GM23338 (cell line): ENCODE results near the gene NUMB. TPM values are rescaled to one million over a fixed set of nuclear protein-coding genes. Genes with fewer than 3 reads are reported as not detected.
"Not testable (repeated sequence)": the region's sequence is repeated elsewhere in the genome, so short reads cannot be mapped to it uniquely, and the experiment has no call there.

Experiments used
- ATAC-seq: fragments of 200-7000 bp; cut with Tn5 transposase; 3 replicates; pipeline ENCODE4 v1.9.1; 2020
- DNase-seq: peaks from one replicate; pipeline ENCODE4 v3.0.0-alpha.2; 2015; ENCODE audit warnings: low spot score
- H2AFZ ChIP-seq: fragments of 200-600 bp; sonication (generic); 2 replicates; pipeline ENCODE4 v1.8.0; 2016; ENCODE audit warnings: antibody characterized with exemption, mild to moderate bottlenecking, moderate library complexity
- H3F3A ChIP-seq: fragments of 200-600 bp; sonication (generic); replicated peaks from 2 replicates; pipeline ENCODE4 v1.8.0; 2017; ENCODE audit warnings: antibody characterized with exemption, mixed run types, low read depth
- H3K27ac ChIP-seq: fragments of 200-600 bp; sonication (generic); 2 replicates; pipeline ENCODE4 v1.6.1; 2016; ENCODE audit warnings: low read depth
- H3K27me3 ChIP-seq: fragments of 200-600 bp; sonication (generic); 2 replicates; pipeline ENCODE4 v1.8.0; 2016; ENCODE audit warnings: mild to moderate bottlenecking, mixed run types, moderate library complexity; ENCODE audit not compliant: insufficient read depth
- H3K36me3 ChIP-seq: fragments of 200-600 bp; sonication (generic); 2 replicates; pipeline ENCODE4 v1.8.0; 2016; ENCODE audit warnings: mild to moderate bottlenecking; ENCODE audit not compliant: insufficient read depth
- H3K4me1 ChIP-seq: fragments of 200-600 bp; sonication (generic); 2 replicates; pipeline ENCODE4 v1.8.0; 2016; ENCODE audit warnings: mild to moderate bottlenecking, moderate library complexity; ENCODE audit not compliant: insufficient read depth
- H3K4me2 ChIP-seq: fragments of 200-600 bp; sonication (generic); 2 replicates; pipeline ENCODE4 v1.7.1; 2017; ENCODE audit warnings: mixed run types
- H3K4me3 ChIP-seq: fragments of 200-600 bp; sonication (generic); 2 replicates; pipeline ENCODE4 v1.6.1; 2016; ENCODE audit warnings: mixed run types
- H3K79me2 ChIP-seq: fragments of 200-600 bp; sonication (generic); replicated peaks from 2 replicates; pipeline ENCODE4 v1.8.0; 2017; ENCODE audit warnings: mild to moderate bottlenecking; ENCODE audit not compliant: insufficient read depth
- H3K9me2 ChIP-seq: fragments of 200-600 bp; sonication (generic); 2 replicates; pipeline ENCODE4 v1.8.0; 2017; ENCODE audit not compliant: insufficient read depth
- H4K20me1 ChIP-seq: fragments of 200-600 bp; sonication (generic); replicated peaks from 2 replicates; pipeline ENCODE4 v1.8.0; 2017; ENCODE audit warnings: mild to moderate bottlenecking; ENCODE audit not compliant: insufficient read depth
- H3K27ac Mint-ChIP-seq: 2 replicates; pipeline ENCODE4 v1.8.0; 2020; ENCODE audit warnings: inconsistent platforms, mild to moderate bottlenecking, moderate library complexity, mixed read lengths
- H3K27me3 Mint-ChIP-seq: 3 replicates; pipeline ENCODE4 v1.8.0; 2022; ENCODE audit warnings: low read depth, mild to moderate bottlenecking, moderate library complexity, mixed read lengths, inconsistent platforms; ENCODE audit not compliant: insufficient read depth, poor library complexity
- H3K36me3 Mint-ChIP-seq: 3 replicates; pipeline ENCODE4 v1.8.0; 2021; ENCODE audit warnings: low read depth, mild to moderate bottlenecking, inconsistent platforms, moderate library complexity, mixed read lengths
- H3K4me1 Mint-ChIP-seq: 3 replicates; pipeline ENCODE4 v1.8.0; 2020; ENCODE audit warnings: mild to moderate bottlenecking, inconsistent platforms, mixed read lengths
- H3K4me3 Mint-ChIP-seq: 3 replicates; pipeline ENCODE4 v1.8.0; 2021; ENCODE audit warnings: moderate library complexity, mild to moderate bottlenecking, inconsistent platforms, mixed read lengths
- H3K9me3 Mint-ChIP-seq: 3 replicates; pipeline ENCODE4 v1.8.0; 2020; ENCODE audit warnings: moderate library complexity, mild to moderate bottlenecking, inconsistent platforms, mixed read lengths
- ETS1 ChIP-seq: IDR thresholded peaks from 2 replicates; pipeline ENCODE4 v1.6.1; 2016; ENCODE audit warnings: antibody characterized with exemption
- EZH2 ChIP-seq: fragments of 200-600 bp; sonication (generic); IDR thresholded peaks from one replicate; pipeline ENCODE4 v1.8.0; 2017; ENCODE audit warnings: antibody characterized with exemption, mild to moderate bottlenecking, low read depth; ENCODE audit not compliant: unreplicated experiment
- JUNB ChIP-seq: IDR thresholded peaks from one replicate; pipeline ENCODE4 v1.6.1; 2016; ENCODE audit warnings: antibody characterized with exemption; ENCODE audit not compliant: unreplicated experiment
- STAT1 ChIP-seq: IDR thresholded peaks from one replicate; pipeline ENCODE4 v1.6.1; 2016; ENCODE audit warnings: antibody characterized with exemption; ENCODE audit not compliant: unreplicated experiment
- ZNF331 ChIP-seq: fragments of 250-450 bp; sonication (Bioruptor Pico); IDR thresholded peaks from 2 replicates; pipeline ENCODE4 v1.5.0; 2020; ENCODE audit warnings: low read depth, mild to moderate bottlenecking, moderate library complexity
- polyA plus RNA-seq: library from polyadenylated mRNA; unstranded; fragments of >200 nt; fragmentation: Nextera tagmentation; extraction: Ambion mirVana; gene quantifications from 2 replicates; pipeline ENCODE4 v1.2.1, GENCODE V29; 2016
- total RNA-seq: library from RNA; depleted of rRNA; stranded (reverse); fragments of >200 nt; shearing (Covaris generic); gene quantifications from 2 replicates; pipeline ENCODE4 v1.2.3, GENCODE V29; 2014

Gene NUMB
- total and polyA plus RNA-seq, 2 experiments from 2014 or later: 32.1 to 36.7 TPM

- no peaks in the 10 kb centered on the region for H3K27me3 ChIP-seq
- peaks cover 18% of the 10 kb centered on the region for H3K4me1 ChIP-seq
- peak; percentile 97 for ATAC-seq
- no peaks in the 10 kb centered on the region for H3K9me2 ChIP-seq
- H4K20me1 ChIP-seq: peaks cover 14% of the 10 kb centered on the region; the same call in 1 of the 2 replicates
- H2AFZ ChIP-seq: no peak overlapping the region
- peak; percentile 44 for DNase-seq
- no peaks in the 10 kb centered on the region; the same call in 2 of the 3 replicates for H3K36me3 Mint-ChIP-seq
- H3K79me2 ChIP-seq: no peaks in the 10 kb centered on the region; the same call in 1 of the 2 replicates
- H3K27ac ChIP-seq: no peak overlapping the region
- no peak overlapping the region for H3K27ac Mint-ChIP-seq
- peaks cover 2% of the 10 kb centered on the region for H3K27me3 Mint-ChIP-seq
- H3K4me2 ChIP-seq: 0 out of 2 replicates have a peak overlapping the region, but pooled peaks have one; percentile 42
- no peak for TF ChIP-seq JUNB
- TF ChIP-seq ZNF331 (CRISPR knock-in tag): no peak
- TF ChIP-seq ETS1: no peak
- TF ChIP-seq STAT1: no peak
- no peak for TF ChIP-seq EZH2
- H3K4me1 Mint-ChIP-seq: peaks cover 12% of the 10 kb centered on the region
- H3K4me3 Mint-ChIP-seq: no peak overlapping the region
- no peaks in the 10 kb centered on the region for H3F3A ChIP-seq
- no peaks in the 10 kb centered on the region for H3K9me3 Mint-ChIP-seq
- no peak overlapping the region for H3K4me3 ChIP-seq
- no peaks in the 10 kb centered on the region for H3K36me3 ChIP-seq
Measured at GRCh38 chr14:73358187-73358586, 100.2 kb downstream of the NUMB start.

DNA sequence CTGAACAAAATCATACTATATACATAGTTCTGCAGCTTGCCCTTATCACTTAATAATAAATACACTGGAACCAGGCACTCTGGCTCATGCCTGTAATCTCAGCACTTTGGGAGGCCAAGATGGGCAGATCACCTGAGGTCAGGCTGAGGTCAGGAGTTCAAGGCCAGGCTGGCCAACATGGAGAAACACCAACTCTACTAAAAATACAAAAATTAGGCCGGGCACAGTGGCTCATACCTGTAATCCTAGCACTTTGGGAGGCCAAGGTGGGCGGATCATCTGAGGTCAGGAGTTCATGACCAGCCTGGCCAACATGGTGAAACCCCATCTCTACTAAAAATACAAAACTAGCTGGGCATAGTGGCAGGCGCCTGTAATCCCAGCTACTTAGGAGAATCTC, 109.3 kb downstream of the NUMB start:
- not testable (repeated sequence) for H3K4me3 Mint-ChIP-seq, H3K4me1 Mint-ChIP-seq, H4K20me1 ChIP-seq, H2AFZ ChIP-seq, H3K9me2 ChIP-seq, H3K27ac ChIP-seq, H3K4me1 ChIP-seq, H3K27ac Mint-ChIP-seq, ATAC-seq, H3K4me2 ChIP-seq, H3K27me3 Mint-ChIP-seq, H3K9me3 Mint-ChIP-seq, H3K36me3 Mint-ChIP-seq, H3K36me3 ChIP-seq, DNase-seq, H3K79me2 ChIP-seq, H3K27me3 ChIP-seq, H3F3A ChIP-seq, H3K4me3 ChIP-seq

GRCh38 chr14:73344319-73344718, 114.0 kb downstream of the NUMB start:
- no peak for DNase-seq
- Mint-ChIP-seq H3K4me1 (peaks cover 15% of the 10 kb centered on the region), H3K4me3 (no peak overlapping the region), H3K36me3 (no peaks in the 10 kb centered on the region), H3K27me3 (no peaks in the 10 kb centered on the region), H3K27ac (no peak overlapping the region), H3K9me3 (no peaks in the 10 kb centered on the region)
- Histone ChIP-seq H3K27me3 (no peaks in the 10 kb centered on the region), H3K79me2 (peaks cover 7% of the 10 kb centered on the region; the same call in 1 of the 2 replicates), H2AFZ (no peak overlapping the region), H3K4me1 (peaks cover 7% of the 10 kb centered on the region), H3F3A (no peaks in the 10 kb centered on the region), H3K4me2 (no peak overlapping the region), H3K27ac (no peak overlapping the region), H3K36me3 (no peaks in the 10 kb centered on the region), H3K4me3 (no peak overlapping the region), H4K20me1 (peaks cover 7% of the 10 kb centered on the region), H3K9me2 (no peaks in the 10 kb centered on the region)
- no peak for ATAC-seq
- no peak for TF ChIP-seq JUNB
